ENCODE measurements around the gene CCDC6.

CCDC6 gene

GRCh38 chr10:59904426-59905065 lies 1.8 kb downstream of the CCDC6 start:
- Histone ChIP-seq H3K9ac (ENCODE audit: low read length) (peak overlapping the region; percentile 88), H3K9me2 (ENCODE audit: low read depth, low read length) (no peaks in the 10 kb centered on the region), H3F3A (ENCODE audit: insufficient read depth, low read length) (no peaks in the 10 kb centered on the region), H3K79me2 (ENCODE audit: insufficient read depth, low read length) (peaks cover 64% of the 10 kb centered on the region), H3K27ac (ENCODE audit: low read depth, low read length, poor library complexity, severe bottlenecking) (peak overlapping the region; percentile 81), H3K4me1 (ENCODE audit: insufficient read depth, low read length, severe bottlenecking) (peaks cover 76% of the 10 kb centered on the region), H4K20me1 (ENCODE audit: insufficient read depth, low read length) (no peaks in the 10 kb centered on the region), H3K9me3 (ENCODE audit: low read length) (no peaks in the 10 kb centered on the region), H3K4me2 (ENCODE audit: low read length) (peak overlapping the region; percentile 85), H3K4me3 (ENCODE audit: low read depth, low read length, poor library complexity, severe bottlenecking) (peak overlapping the region; percentile 87), H2AFZ (ENCODE audit: low read length) (no peak overlapping the region), H3K36me3 (ENCODE audit: insufficient read depth, low read length) (peaks cover 26% of the 10 kb centered on the region), H3K27me3 (ENCODE audit: insufficient read depth, low read length) (no peaks in the 10 kb centered on the region)
- TF ChIP-seq CTCF (IDR thresholded peaks at IDR 0.05; ENCODE audit: low read length) (no peak), EZH2 (IDR thresholded peaks at IDR 0.05; ENCODE audit: borderline replicate concordance, low read length) (no peak)

GRCh38 chr10:59903871-59904270 lies 2.5 kb downstream of the CCDC6 start:
- H3K9me3 ChIP-seq (ENCODE audit: low read length) = no peaks in the 10 kb centered on the region
- no peaks in the 10 kb centered on the region for H3F3A ChIP-seq (ENCODE audit: insufficient read depth, low read length)
- peaks cover 70% of the 10 kb centered on the region for H3K79me2 ChIP-seq (ENCODE audit: insufficient read depth, low read length)
- peak overlapping the region; percentile 81 for H3K27ac ChIP-seq (ENCODE audit: low read depth, low read length, poor library complexity, severe bottlenecking)
- H4K20me1 ChIP-seq (ENCODE audit: insufficient read depth, low read length) = no peaks in the 10 kb centered on the region
- H3K9ac ChIP-seq (ENCODE audit: low read length) = peak overlapping the region; percentile 88; the same call in 1 of the 2 replicates
- no peaks in the 10 kb centered on the region for H3K9me2 ChIP-seq (ENCODE audit: low read depth, low read length)
- peak overlapping the region; percentile 85 for H3K4me2 ChIP-seq (ENCODE audit: low read length)
- peaks cover 26% of the 10 kb centered on the region for H3K36me3 ChIP-seq (ENCODE audit: insufficient read depth, low read length)
- no peak overlapping the region for H2AFZ ChIP-seq (ENCODE audit: low read length)
- no peaks in the 10 kb centered on the region for H3K27me3 ChIP-seq (ENCODE audit: insufficient read depth, low read length)
- TF ChIP-seq EZH2 (IDR thresholded peaks at IDR 0.05; ENCODE audit: borderline replicate concordance, low read length) = no peak
- peaks cover 81% of the 10 kb centered on the region for H3K4me1 ChIP-seq (ENCODE audit: insufficient read depth, low read length, severe bottlenecking)
- peak overlapping the region; percentile 87 for H3K4me3 ChIP-seq (ENCODE audit: low read depth, low read length, poor library complexity, severe bottlenecking)

GRCh38 chr10:59902016-59902415 lies 4.3 kb downstream of the CCDC6 start:
- Histone ChIP-seq H2AFZ (ENCODE audit: low read length) (no peak overlapping the region), H3K36me3 (ENCODE audit: insufficient read depth, low read length) (peaks cover 29% of the 10 kb centered on the region), H3K9me3 (ENCODE audit: low read length) (no peaks in the 10 kb centered on the region), H4K20me1 (ENCODE audit: insufficient read depth, low read length) (no peaks in the 10 kb centered on the region), H3K4me1 (ENCODE audit: insufficient read depth, low read length, severe bottlenecking) (peaks cover 64% of the 10 kb centered on the region), H3K9ac (ENCODE audit: low read length) (no peak overlapping the region; the same call in 1 of the 2 replicates), H3K27ac (ENCODE audit: low read depth, low read length, poor library complexity, severe bottlenecking) (peak overlapping the region; percentile 24), H3K4me2 (ENCODE audit: low read length) (peak overlapping the region; percentile 59; the same call in 1 of the 2 replicates), H3K27me3 (ENCODE audit: insufficient read depth, low read length) (no peaks in the 10 kb centered on the region), H3F3A (ENCODE audit: insufficient read depth, low read length) (no peaks in the 10 kb centered on the region), H3K9me2 (ENCODE audit: low read depth, low read length) (no peaks in the 10 kb centered on the region), H3K4me3 (ENCODE audit: low read depth, low read length, poor library complexity, severe bottlenecking) (peak overlapping the region; percentile 8), H3K79me2 (ENCODE audit: insufficient read depth, low read length) (peaks cover 88% of the 10 kb centered on the region)
- TF ChIP-seq CTCF (IDR thresholded peaks at IDR 0.05; ENCODE audit: low read length) = no peak
- no peak for TF ChIP-seq EZH2 (IDR thresholded peaks at IDR 0.05; ENCODE audit: borderline replicate concordance, low read length)

GRCh38 chr10:59901470-59901869 lies 4.9 kb downstream of the CCDC6 start:
- H3K9me3 ChIP-seq (ENCODE audit: low read length) = no peaks in the 10 kb centered on the region
- no peaks in the 10 kb centered on the region for H3K27me3 ChIP-seq (ENCODE audit: insufficient read depth, low read length)
- peak overlapping the region; percentile 24 for H3K27ac ChIP-seq (ENCODE audit: low read depth, low read length, poor library complexity, severe bottlenecking)
- H3K4me3 ChIP-seq (ENCODE audit: low read depth, low read length, poor library complexity, severe bottlenecking) = peak overlapping the region; percentile 8
- peaks cover 68% of the 10 kb centered on the region for H3K4me1 ChIP-seq (ENCODE audit: insufficient read depth, low read length, severe bottlenecking)
- H4K20me1 ChIP-seq (ENCODE audit: insufficient read depth, low read length) = no peaks in the 10 kb centered on the region
- H3K9me2 ChIP-seq (ENCODE audit: low read depth, low read length) = no peaks in the 10 kb centered on the region
- H2AFZ ChIP-seq (ENCODE audit: low read length) = no peak overlapping the region
- no peak overlapping the region; the same call in 1 of the 2 replicates for H3K9ac ChIP-seq (ENCODE audit: low read length)
- H3F3A ChIP-seq (ENCODE audit: insufficient read depth, low read length) = no peaks in the 10 kb centered on the region
- TF ChIP-seq EZH2 (IDR thresholded peaks at IDR 0.05; ENCODE audit: borderline replicate concordance, low read length) = no peak
- H3K79me2 ChIP-seq (ENCODE audit: insufficient read depth, low read length) = peaks cover 93% of the 10 kb centered on the region
- peak overlapping the region; percentile 59 for H3K4me2 ChIP-seq (ENCODE audit: low read length)
- peaks cover 29% of the 10 kb centered on the region for H3K36me3 ChIP-seq (ENCODE audit: insufficient read depth, low read length)

Measured in OCI-LY1 (cell line).